Measurements from ENCODE around the gene MYO3B.

- no peak for TF ChIP-seq CTCF (IDR thresholded peaks at IDR 0.05)
- no peak for TF ChIP-seq EZH2 (IDR thresholded peaks at IDR 0.05)
- no peak for TF ChIP-seq EZH2phosphoT487 (IDR thresholded peaks at IDR 0.05)
Measured at GRCh38 chr2:170213651-170214050, 35.7 kb downstream of the MYO3B start.
